Measurements from ENCODE around the gene LIX1. TPM values are rescaled to one million over a fixed set of nuclear protein-coding genes. Genes with fewer than 3 reads are reported as not detected.

Gene LIX1
- polyA plus RNA-seq, 2 of the 4 experiments (the other 2 are of a cell fraction) = not detected

DNA sequence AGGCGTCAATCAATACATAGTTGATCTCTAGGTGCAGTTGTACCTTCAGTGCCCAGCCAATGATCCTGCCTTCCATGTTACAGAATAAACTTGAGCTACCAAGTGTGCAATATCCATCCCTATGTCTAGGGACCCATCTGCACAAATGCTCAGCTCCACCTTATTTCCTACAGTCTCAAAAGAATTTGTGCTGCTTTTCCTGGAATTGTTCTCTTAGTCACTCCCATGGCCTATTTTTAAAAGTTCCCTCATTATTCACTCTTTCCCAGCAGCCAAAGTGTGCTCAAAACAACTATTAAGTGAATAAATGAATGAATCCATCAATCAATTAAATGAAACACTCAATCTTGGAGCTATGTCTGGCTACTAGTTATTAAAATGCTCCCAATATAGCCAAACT lies 14.7 kb downstream of the LIX1 start (continued):
- TF ChIP-seq ESRRA (IDR thresholded peaks at IDR 0.05; ENCODE audit: borderline replicate concordance, low read length) (no peak), ZNF302 (CRISPR knock-in tag; IDR thresholded peaks at IDR 0.05) (no peak), ZC3H11A (IDR thresholded peaks at IDR 0.05) (no peak), KDM1A (IDR thresholded peaks at IDR 0.05; ENCODE audit: low read depth) (no peak)

DNA sequence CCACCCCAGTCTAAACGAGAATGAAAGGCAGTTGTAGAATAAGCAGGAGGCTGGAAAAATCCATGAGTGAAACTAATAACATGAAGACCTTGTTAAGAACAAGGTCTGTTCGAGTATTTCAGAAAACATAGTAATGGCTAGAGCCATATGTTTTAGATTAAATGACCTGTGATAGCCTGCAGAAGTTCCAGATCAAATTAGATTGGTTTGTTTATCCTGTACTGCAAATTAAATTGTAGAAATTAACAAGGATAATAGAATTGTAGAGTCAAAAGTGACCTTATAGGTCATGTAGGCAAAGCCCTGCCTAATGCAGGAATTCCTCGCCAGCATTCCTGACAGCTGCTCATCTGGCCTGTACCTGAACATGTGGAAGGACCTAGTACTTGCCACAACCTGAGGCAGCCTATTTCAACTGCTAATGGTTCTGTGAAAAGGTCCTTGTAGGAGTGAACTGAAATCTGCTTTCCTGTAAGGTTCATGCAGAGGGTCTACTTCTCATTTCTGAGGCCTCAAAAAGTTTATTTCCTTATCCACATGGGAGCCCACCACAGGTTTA lies 17.2 kb downstream of the LIX1 start:
- ChIA-PET POLR2A (no interaction called here), CTCF (interaction anchor here (1.3 kb wide), 1 partner anchor 36 kb away, joined by 4 read pairs; no protein-coding TSS in a partner anchor)
- Histone ChIP-seq H3K27ac (no peak overlapping the region), H3K4me3 (no peak overlapping the region), H3K4me2 (no peak overlapping the region), H3K4me1 (no peaks in the 10 kb centered on the region), H3K9me3 (no peaks in the 10 kb centered on the region)
- no peak for ATAC-seq
- 32% methylated on average over 3 of the region's 3 CpGs for WGBS (ENCODE audit: missing lambda C conversion rate)
- FAIRE-seq = no peak
- TF ChIP-seq EP300 (IDR thresholded peaks at IDR 0.05) (no peak), TP53 (CRISPR knock-in tag; IDR thresholded peaks at IDR 0.05) (no peak), REST (IDR thresholded peaks at IDR 0.05) (no peak), HOXB13 (CRISPR knock-in tag; IDR thresholded peaks at IDR 0.05; ENCODE audit: low read depth) (no peak), RARB (CRISPR knock-in tag; IDR thresholded peaks at IDR 0.05) (no peak), JUNB (IDR thresholded peaks at IDR 0.05) (no peak), PBX3 (IDR thresholded peaks at IDR 0.05) (no peak), NPAS2 (CRISPR knock-in tag; IDR thresholded peaks at IDR 0.05; ENCODE audit: borderline replicate concordance) (no peak), CBX8 (IDR thresholded peaks at IDR 0.05) (no peak), NFE2L2 (conservative IDR thresholded peaks at IDR 0.05; ENCODE audit: low read length) (no peak), ZSCAN20 (CRISPR knock-in tag; IDR thresholded peaks at IDR 0.05) (no peak), CHD4 (IDR thresholded peaks at IDR 0.05; ENCODE audit: borderline replicate concordance) (no peak), HEYL (CRISPR knock-in tag; IDR thresholded peaks at IDR 0.05) (no peak), HOXB5 (CRISPR knock-in tag; IDR thresholded peaks at IDR 0.05) (no peak)
- TF ChIP-seq, protein P1, sequence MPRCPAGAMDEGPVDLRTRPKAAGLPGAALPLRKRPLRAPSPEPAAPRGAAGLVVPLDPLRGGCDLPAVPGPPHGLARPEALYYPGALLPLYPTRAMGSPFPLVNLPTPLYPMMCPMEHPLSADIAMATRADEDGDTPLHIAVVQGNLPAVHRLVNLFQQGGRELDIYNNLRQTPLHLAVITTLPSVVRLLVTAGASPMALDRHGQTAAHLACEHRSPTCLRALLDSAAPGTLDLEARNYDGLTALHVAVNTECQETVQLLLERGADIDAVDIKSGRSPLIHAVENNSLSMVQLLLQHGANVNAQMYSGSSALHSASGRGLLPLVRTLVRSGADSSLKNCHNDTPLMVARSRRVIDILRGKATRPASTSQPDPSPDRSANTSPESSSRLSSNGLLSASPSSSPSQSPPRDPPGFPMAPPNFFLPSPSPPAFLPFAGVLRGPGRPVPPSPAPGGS (IDR thresholded peaks at IDR 0.05) = no peak
- no peak for DNase-seq (ENCODE audit: low read depth in 1 of 2, low spot score in 1 of 2)

- no peak overlapping the region for H3K4me2 ChIP-seq
- ATAC-seq (no peak), DNase-seq (ENCODE audit: low read depth in 1 of 2, low spot score in 1 of 2) (no peak), FAIRE-seq (no peak)
- H3K27ac ChIP-seq = no peak overlapping the region
- no peaks in the 10 kb centered on the region for H3K4me1 ChIP-seq
- ChIA-PET POLR2A (no interaction called here), CTCF (interaction anchor here (1.3 kb wide), 1 partner anchor 37 kb away, joined by 4 read pairs; no protein-coding TSS in a partner anchor)
- WGBS (ENCODE audit: missing lambda C conversion rate) = 22% methylated on average over 2 of the region's 2 CpGs
- no peak overlapping the region for H3K4me3 ChIP-seq
- H3K9me3 ChIP-seq = no peaks in the 10 kb centered on the region
- TF ChIP-seq HEYL (CRISPR knock-in tag; IDR thresholded peaks at IDR 0.05) (no peak), KDM1A (IDR thresholded peaks at IDR 0.05; ENCODE audit: low read depth) (no peak), SMC3 (IDR thresholded peaks at IDR 0.05) (no peak), EP300 (IDR thresholded peaks at IDR 0.05) (no peak), RCOR1 (IDR thresholded peaks at IDR 0.05; ENCODE audit: low read depth, low read length) (no peak), HOXB13 (CRISPR knock-in tag; IDR thresholded peaks at IDR 0.05; ENCODE audit: low read depth) (no peak), ESRRA (IDR thresholded peaks at IDR 0.05; ENCODE audit: borderline replicate concordance, low read length) (no peak)
- TF ChIP-seq, protein P2, sequence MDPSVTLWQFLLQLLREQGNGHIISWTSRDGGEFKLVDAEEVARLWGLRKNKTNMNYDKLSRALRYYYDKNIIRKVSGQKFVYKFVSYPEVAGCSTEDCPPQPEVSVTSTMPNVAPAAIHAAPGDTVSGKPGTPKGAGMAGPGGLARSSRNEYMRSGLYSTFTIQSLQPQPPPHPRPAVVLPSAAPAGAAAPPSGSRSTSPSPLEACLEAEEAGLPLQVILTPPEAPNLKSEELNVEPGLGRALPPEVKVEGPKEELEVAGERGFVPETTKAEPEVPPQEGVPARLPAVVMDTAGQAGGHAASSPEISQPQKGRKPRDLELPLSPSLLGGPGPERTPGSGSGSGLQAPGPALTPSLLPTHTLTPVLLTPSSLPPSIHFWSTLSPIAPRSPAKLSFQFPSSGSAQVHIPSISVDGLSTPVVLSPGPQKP (IDR thresholded peaks at IDR 0.05; ENCODE audit: low read depth, low read length) = no peak
- TF ChIP-seq, protein P3, sequence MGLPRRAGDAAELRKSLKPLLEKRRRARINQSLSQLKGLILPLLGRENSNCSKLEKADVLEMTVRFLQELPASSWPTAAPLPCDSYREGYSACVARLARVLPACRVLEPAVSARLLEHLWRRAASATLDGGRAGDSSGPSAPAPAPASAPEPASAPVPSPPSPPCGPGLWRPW (IDR thresholded peaks at IDR 0.05) = no peak
- TF ChIP-seq, protein P4, sequence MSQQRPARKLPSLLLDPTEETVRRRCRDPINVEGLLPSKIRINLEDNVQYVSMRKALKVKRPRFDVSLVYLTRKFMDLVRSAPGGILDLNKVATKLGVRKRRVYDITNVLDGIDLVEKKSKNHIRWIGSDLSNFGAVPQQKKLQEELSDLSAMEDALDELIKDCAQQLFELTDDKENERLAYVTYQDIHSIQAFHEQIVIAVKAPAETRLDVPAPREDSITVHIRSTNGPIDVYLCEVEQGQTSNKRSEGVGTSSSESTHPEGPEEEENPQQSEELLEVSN (IDR thresholded peaks at IDR 0.05; ENCODE audit: borderline replicate concordance, low read depth) = no peak
- TF ChIP-seq, protein P5, sequence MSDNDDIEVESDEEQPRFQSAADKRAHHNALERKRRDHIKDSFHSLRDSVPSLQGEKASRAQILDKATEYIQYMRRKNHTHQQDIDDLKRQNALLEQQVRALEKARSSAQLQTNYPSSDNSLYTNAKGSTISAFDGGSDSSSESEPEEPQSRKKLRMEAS (IDR thresholded peaks at IDR 0.05) = no peak
- TF ChIP-seq, protein P6, sequence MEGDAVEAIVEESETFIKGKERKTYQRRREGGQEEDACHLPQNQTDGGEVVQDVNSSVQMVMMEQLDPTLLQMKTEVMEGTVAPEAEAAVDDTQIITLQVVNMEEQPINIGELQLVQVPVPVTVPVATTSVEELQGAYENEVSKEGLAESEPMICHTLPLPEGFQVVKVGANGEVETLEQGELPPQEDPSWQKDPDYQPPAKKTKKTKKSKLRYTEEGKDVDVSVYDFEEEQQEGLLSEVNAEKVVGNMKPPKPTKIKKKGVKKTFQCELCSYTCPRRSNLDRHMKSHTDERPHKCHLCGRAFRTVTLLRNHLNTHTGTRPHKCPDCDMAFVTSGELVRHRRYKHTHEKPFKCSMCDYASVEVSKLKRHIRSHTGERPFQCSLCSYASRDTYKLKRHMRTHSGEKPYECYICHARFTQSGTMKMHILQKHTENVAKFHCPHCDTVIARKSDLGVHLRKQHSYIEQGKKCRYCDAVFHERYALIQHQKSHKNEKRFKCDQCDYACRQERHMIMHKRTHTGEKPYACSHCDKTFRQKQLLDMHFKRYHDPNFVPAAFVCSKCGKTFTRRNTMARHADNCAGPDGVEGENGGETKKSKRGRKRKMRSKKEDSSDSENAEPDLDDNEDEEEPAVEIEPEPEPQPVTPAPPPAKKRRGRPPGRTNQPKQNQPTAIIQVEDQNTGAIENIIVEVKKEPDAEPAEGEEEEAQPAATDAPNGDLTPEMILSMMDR (IDR thresholded peaks at IDR 0.05) = no peak
Observed at GRCh38 chr5:97124335-97124734, 18.1 kb downstream of the LIX1 start.
